ENCODE results near the gene MRPS31.
A peak's percentile ranks its signal among the peaks of the same experiment; 100 is the strongest.

The MRPS31 gene

GRCh38 chr13:40770934-40771618 lies at the start of gene MRPS31:
Gene MRPS31 (minus strand): TSS chr13:40771190. CDS start chr13:40771136, 54 bp downstream.
- DNase-seq: peak; percentile 98

- DNase-seq: no peak
Observed at GRCh38 chr13:40819797-40820315, 48.9 kb upstream of the MRPS31 start.

DNA sequence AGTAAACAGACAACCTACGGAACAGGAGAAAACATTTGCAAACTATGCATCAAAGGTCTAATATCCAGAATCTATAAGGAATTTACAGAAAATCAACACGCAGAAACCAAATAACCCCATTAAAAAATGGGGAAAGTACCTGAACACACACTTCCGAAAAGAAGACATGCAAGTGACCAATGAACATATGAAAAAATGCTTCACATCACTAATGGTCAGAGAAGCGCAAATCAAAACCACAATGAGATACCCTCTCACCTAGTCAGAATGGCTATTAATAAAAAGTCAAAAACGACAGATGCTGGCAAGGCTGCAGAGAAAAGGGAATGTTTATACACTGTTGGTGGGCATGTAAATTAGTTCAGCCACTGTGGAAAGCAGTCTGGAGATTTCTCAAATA lies 47.9 kb upstream of the MRPS31 start:
- DNase-seq: no peak

GRCh38 chr13:40814803-40815202 lies 43.8 kb upstream of the MRPS31 start:
- DNase-seq: no peak

DNA sequence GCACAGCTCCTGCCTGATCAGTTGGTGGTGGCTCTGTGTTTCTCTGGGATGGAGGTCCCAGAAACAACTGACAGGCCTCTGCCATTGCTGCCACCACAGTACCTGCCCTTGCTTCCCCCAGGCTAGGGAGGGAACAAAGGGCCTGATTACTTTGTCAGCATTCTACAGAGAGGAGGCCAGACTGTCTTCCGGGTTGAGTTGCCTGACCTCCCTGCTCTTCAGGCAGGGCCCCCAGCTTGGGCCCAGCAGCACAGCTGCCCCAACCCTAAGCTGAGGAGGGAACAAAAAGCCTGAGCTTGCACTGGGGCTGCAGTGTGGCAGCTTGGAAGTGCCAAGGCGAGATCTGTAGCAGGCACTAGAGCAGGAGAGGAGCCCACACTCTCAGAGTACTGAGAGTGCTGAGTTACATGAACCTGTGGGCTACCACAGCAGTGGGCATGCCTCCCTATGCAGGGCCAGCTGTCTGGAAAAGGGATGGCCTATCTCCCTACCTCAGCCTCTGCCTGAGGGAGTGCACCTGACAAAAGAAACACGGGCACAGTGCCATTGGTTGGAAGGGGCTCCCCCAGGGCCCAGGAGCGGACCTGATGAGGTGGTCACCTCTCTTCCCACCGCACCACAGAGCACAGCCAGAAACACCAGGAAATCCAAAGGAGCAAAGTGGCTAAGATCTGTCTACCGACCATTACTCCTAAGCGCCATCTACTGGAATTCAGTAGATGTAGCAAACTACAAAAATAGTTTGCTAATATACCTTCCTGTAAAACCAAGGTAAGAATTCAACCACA lies 42.9 kb upstream of the MRPS31 start:
- no peak for DNase-seq

DNA sequence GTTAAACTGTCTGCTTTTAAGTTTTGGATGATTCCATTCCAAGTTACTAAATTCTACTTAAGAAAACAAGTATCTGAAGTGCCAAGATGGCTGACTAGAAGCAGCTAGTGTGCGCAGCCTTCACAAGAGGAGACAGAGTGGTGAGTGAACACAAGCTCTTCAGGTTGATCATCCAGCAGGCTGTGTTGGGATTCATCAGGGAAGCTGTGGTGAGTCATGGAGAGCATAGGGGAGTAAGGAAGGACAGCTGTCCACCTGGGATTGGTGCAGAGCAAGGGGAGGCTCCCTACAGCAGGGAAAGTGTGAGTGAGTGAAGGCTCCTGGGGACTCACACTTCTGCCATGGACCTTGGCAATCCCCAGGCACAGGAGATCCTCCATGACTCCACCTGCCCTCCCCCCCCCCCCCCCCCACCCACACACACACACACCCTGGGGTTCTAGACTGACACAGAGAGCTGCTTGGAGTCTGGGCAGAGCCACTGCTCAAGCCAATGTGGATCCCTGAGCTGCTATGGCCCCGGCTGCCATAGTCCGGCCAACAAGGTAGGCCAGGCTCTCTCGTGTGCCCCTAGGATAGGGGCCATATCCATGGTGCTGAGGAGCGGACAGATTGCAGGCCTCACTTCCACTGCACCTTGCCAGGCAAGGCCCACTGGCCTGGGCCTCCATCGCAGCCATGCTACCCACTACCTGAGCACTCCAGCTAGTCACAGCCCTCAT lies 41.9 kb upstream of the MRPS31 start:
- no peak for DNase-seq

DNA sequence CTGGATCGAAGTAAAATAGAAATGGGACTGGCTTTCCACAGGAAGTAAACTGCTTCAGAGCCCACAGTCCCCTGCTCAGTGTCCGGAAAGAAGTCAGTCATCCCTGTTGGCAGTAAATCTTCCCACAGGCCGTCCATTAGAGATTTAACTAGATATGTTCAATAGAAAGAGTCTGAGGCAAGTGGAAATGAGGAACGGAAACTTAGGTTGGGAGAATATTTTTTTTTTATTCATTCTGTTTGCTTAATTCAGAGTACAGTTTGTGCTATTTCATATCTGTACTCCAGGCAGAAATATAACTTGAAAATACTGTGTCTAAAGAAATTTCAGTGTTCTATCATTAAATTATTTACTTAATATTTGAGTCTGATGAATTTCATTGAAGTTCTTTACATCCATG lies 41.1 kb upstream of the MRPS31 start:
- no peak for DNase-seq

GRCh38 chr13:40809471-40809870 lies 38.5 kb upstream of the MRPS31 start:
- no peak for DNase-seq

DNA sequence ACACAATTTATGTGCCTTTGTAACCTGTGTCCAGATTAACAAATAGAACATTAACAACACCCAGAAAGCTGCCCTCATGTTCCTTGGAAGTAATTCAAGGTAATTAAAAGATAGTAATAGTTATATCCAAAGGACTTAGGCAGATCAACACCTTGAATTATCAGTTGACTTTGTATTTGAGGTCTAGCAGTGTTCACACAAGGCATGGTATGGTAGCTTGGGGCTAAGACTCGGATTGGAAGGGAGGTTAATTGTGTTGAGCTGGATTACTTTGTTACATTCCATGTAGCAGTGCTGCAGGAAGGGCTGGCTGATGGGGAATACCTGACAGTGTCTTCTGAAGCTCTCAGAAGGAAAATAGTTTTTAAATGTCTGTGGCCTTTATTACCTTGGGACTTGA lies 35.3 kb upstream of the MRPS31 start:
- DNase-seq: no peak

DNA sequence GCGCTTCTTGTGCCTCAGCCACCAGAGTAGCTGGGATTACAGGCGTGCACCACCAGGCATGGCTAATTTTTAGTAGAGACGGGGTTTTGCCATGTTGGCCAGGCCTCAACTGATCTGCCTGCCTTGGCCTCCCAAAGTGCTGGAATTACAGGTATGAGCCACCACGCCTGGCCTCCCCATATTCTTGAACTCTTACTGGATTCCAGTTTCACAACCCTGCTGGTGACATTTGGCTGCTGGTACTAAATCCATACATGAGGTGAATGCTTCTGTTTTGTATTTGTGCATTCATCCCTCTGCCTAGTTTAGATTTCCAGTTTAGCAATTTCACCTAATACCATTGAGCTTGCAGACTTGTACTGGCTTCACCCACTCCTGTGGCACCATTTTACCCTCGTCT lies 32.3 kb upstream of the MRPS31 start:
- DNase-seq: no peak

GRCh38 chr13:40801255-40802217 lies 30.5 kb upstream of the MRPS31 start:
- no peak for DNase-seq

GRCh38 chr13:40800559-40800958 lies 29.6 kb upstream of the MRPS31 start:
- DNase-seq: no peak

- DNase-seq: no peak
Observed at GRCh38 chr13:40799508-40799907, 28.5 kb upstream of the MRPS31 start.

- DNase-seq: no peak
Observed at GRCh38 chr13:40798380-40798779, 27.4 kb upstream of the MRPS31 start.

DNA sequence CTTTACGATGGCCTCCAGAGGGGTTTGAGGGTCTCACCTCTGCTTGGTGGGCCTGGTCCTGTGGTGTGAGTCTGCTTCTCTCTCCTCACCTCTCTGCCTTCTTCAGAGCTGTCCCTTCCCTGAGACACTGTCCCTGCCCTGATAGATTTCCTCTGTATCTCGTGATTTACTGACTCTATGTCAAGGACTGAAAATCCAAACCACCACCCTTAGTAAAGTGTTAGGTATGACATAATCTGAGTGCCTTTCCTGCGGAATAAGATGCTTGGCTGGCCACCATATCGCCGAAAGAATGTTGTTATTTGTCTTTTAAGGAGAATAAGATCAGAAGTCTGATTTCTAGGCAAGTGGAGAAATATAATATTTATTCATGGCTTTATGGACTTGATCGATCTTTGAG lies 25.7 kb upstream of the MRPS31 start:
- DNase-seq: no peak

GRCh38 chr13:40794414-40795368 lies 23.7 kb upstream of the MRPS31 start:
- no peak for DNase-seq

- no peak for DNase-seq
Observed at GRCh38 chr13:40793339-40793738, 22.3 kb upstream of the MRPS31 start.

GRCh38 chr13:40792284-40793051 lies 21.5 kb upstream of the MRPS31 start:
- no peak for DNase-seq

DNA sequence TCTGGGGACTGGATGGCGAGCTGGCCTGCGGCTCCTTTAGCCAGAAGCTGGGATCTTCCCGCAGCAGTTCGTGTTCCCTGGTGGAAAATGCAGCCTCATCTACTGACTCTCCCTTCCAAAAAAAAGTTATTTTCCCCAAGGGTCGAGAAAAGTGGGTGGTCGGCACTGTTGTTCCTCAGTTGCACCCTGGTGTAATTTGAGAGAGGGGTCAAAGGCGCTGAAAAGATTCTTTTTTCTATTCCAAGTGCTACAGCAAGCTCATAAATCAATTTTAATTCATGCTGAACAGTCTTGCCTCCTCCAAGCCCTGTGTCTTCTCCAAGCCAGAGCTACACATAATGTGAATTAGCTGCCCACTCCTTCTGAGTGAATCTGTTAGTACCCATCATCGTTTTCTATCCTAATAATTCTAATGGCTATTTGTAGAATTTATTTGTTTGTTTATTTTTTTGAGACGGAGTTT lies 19.2 kb upstream of the MRPS31 start:
- DNase-seq: no peak
